Uterus (tissue), 2 donors: ENCODE measurements around the gene FNIP2.

Experiments used
- CTCF ChIP-seq, 4 experiments: fragments of 200-600 bp in 2 of 4; fragments of 450-650 bp in 2 of 4; sonication (generic) in 2 of 4; IDR thresholded peaks; one replicate each; pipeline ENCODE4 v1.5.1; 2016 to 2019; ENCODE audit warnings: antibody characterized with exemption in 4 of 4, mild to moderate bottlenecking in 2 of 4, moderate library complexity in 1 of 4
- POLR2A ChIP-seq, 2 donors: fragments of 450-650 bp; IDR thresholded peaks; one replicate each; pipeline ENCODE4 v1.6.1; 2016; ENCODE audit warnings: antibody characterized with exemption in 2 of 2, mild to moderate bottlenecking in 1 of 2, moderate library complexity in 1 of 2

GRCh38 chr4:158814636-158815330 lies 46.0 kb downstream of the FNIP2 start:
- TF ChIP-seq CTCF (IDR thresholded peaks at IDR 0.05) = no peak
- no peak for TF ChIP-seq POLR2A (IDR thresholded peaks at IDR 0.05)
